Psoas muscle (tissue), 8 donors: Measurements from ENCODE around the gene ITGA3. TPM values are rescaled to one million over a fixed set of nuclear protein-coding genes. Genes with fewer than 3 reads are reported as not detected.

ENCODE experiments used
- ATAC-seq, 4 donors: fragments of 200-7000 bp; cut with Tn5 transposase; one replicate each; pipeline ENCODE4 v1.9.1; 2020; ENCODE audit warnings: moderate library complexity in 3 of 4, mild to moderate bottlenecking in 2 of 4
- DNase-seq, 2 donors: peaks; one replicate each; pipeline ENCODE4 v3.0.0-alpha.2; 2020
- H3K27ac ChIP-seq: fragments of 200-600 bp; one replicate; pipeline ENCODE4 v1.8.0; 2022
- H3K27me3 ChIP-seq, 3 donors: fragments of 200-600 bp in 1 of 3; one replicate each; pipeline versions ENCODE4 v1.6.1 to v1.8.0; 2013 to 2022; ENCODE audit warnings: low read length in 2 of 3, mild to moderate bottlenecking in 2 of 3, moderate library complexity in 1 of 3; ENCODE audit not compliant: insufficient read depth in 3 of 3
- H3K36me3 ChIP-seq, 2 donors: fragments of 200-600 bp in 1 of 2; one replicate each; pipeline versions ENCODE4 v1.6.1 to v1.8.0; 2013 to 2022; ENCODE audit warnings: low read depth in 1 of 2, mild to moderate bottlenecking in 1 of 2, moderate library complexity in 1 of 2; ENCODE audit not compliant: insufficient read depth in 1 of 2
- H3K4me1 ChIP-seq: fragments of 200-600 bp; one replicate; pipeline ENCODE4 v1.8.0; 2022
- H3K4me3 ChIP-seq: fragments of 200-600 bp; one replicate; pipeline ENCODE4 v1.8.0; 2022; ENCODE audit warnings: mild to moderate bottlenecking
- H3K9me3 ChIP-seq: fragments of 200-600 bp; one replicate; pipeline ENCODE4 v1.8.0; 2022
- WGBS, 3 donors: extraction: QIAGEN DNeasy Blood & Tissue Kit; methylation state at CpG; one replicate each; pipeline versions ENCODE4 v1.1.6 to v1.1.7; 2013; 5-methylcytosine and 5-hydroxymethylcytosine counted together
- intact Hi-C, 2 donors: fragments of 100-400 bp; cut with DNase I; formaldehyde crosslinking; loops; one replicate each; pipeline versions ENCODE4 v1.11.0 to v1.14.2; 2022
- polyA plus RNA-seq, 3 donors: library from polyadenylated mRNA; stranded (reverse); fragments of 200-250 nt; gene quantifications; one replicate each; pipeline ENCODE4 v1.2.3, GENCODE V29; 2013
- total RNA-seq, 4 donors: library from RNA; stranded (reverse); fragmentation: NEBNext Ultra II Directional in 2 of 4; extraction: Animal tissue kit (Norgen Biotek cat#: 25700) in 2 of 4; gene quantifications; one replicate each; pipeline versions ENCODE4 v1.2.1 to v1.2.4, GENCODE V29; 2021 to 2023
- TF ChIP-seq, protein P1 (sequence below): fragments of 200-600 bp; IDR thresholded peaks from one replicate; pipeline ENCODE4 v1.8.0; 2022; ENCODE audit warnings: antibody characterized with exemption
- donor health status: healthy with polysubstance abuse.
- donor health status: DM: no; HTN: no; CAD: no; lungs with moderate emphysema.
- donor health status: Bipolar disorder and iron deficiency.
- donor health status: healthy.
- donor health status: DM: yes; HTN: yes; CAD: no.
- donor health status: DM: no; HTN: no; CAD: no.
- donor health status: DM: no; HTN: no; CAD: no.
- donor health status: DM: yes; HTN: yes; CAD: no.

Gene ITGA3
- total and polyA plus RNA-seq, 7 donors = 4.9 to 21.9 (median 10.9) TPM

DNA sequence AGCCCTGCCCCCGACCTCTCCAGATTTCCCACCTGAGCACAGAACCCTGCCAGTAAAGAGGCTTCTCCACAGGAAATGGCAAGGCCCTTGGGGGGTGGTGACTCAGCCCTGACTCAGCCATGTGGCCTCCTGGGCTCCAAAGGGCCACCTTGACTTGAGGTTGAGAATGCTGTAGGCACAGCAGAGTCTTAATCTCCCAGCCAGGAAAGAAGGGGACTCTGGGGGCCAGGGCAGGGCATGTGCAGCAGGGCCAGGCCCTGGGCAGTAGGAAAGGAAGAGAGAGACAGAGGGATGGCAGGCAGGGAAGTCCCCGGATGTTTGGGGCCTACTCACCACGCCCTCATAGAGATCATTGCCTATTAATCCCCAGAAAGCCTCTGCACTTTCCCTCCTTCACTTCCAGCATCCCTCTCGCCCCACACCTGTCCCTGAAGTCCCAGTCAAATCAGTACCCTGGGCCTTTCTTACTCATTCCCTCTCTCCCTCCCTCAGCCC lies 4.8 kb upstream of the ITGA3 start:
- peak in 1 of 2 donors; percentile 49 for DNase-seq

DNA sequence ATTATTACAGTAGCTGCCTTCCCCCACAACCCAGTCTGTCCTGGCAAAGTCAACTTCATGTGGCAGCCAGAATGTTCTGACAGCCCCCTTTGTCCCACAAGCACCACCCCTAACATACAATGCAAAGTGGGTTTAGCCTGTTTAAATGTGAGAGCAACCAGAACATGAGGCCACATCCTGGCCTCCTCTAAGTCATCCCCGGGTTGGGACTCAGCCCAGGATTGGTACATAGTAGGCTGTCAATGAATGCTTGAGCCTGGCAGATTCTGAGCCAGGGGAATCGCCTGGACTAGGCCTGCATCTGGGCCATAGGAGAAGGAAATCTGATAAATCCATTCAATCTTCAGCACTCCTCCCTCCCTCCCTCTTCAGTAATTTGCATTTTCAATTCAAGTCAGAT lies 4.3 kb upstream of the ITGA3 start:
- no peaks in the 10 kb centered on the region for H3K27me3 ChIP-seq
- peak in 1 of 2 donors; percentile 1 for DNase-seq
- no peaks in the 10 kb centered on the region for H3K36me3 ChIP-seq
- intact Hi-C loops = no loop called here
- 69 to 74% (median 71%) methylated on average over 2 of the region's 2 CpGs for WGBS, 3 donors
- no peaks in the 10 kb centered on the region for H3K9me3 ChIP-seq
- no peak overlapping the region for H3K4me3 ChIP-seq
- no peak for ATAC-seq
- TF ChIP-seq, protein P1, sequence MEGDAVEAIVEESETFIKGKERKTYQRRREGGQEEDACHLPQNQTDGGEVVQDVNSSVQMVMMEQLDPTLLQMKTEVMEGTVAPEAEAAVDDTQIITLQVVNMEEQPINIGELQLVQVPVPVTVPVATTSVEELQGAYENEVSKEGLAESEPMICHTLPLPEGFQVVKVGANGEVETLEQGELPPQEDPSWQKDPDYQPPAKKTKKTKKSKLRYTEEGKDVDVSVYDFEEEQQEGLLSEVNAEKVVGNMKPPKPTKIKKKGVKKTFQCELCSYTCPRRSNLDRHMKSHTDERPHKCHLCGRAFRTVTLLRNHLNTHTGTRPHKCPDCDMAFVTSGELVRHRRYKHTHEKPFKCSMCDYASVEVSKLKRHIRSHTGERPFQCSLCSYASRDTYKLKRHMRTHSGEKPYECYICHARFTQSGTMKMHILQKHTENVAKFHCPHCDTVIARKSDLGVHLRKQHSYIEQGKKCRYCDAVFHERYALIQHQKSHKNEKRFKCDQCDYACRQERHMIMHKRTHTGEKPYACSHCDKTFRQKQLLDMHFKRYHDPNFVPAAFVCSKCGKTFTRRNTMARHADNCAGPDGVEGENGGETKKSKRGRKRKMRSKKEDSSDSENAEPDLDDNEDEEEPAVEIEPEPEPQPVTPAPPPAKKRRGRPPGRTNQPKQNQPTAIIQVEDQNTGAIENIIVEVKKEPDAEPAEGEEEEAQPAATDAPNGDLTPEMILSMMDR = no peak
- peaks cover 7% of the 10 kb centered on the region for H3K4me1 ChIP-seq
- H3K27ac ChIP-seq = no peak overlapping the region

More for the DNA sequence above, 4.8 kb upstream of the ITGA3 start:
- H3K4me1 ChIP-seq = peaks cover 4% of the 10 kb centered on the region
- no peak overlapping the region for H3K4me3 ChIP-seq
- ATAC-seq = peak in 3 of 4 donors; percentile 33 to 60 (median 45)
- H3K27me3 ChIP-seq = no peaks in the 10 kb centered on the region
- no peaks in the 10 kb centered on the region for H3K9me3 ChIP-seq
- no peaks in the 10 kb centered on the region for H3K36me3 ChIP-seq
- intact Hi-C loops = no loop called here
- H3K27ac ChIP-seq = no peak overlapping the region
- TF ChIP-seq, protein P1 = no peak
- 79 to 92% (median 84%) methylated on average over 3 to 4 of the region's 4 CpGs for WGBS, 3 donors

DNA sequence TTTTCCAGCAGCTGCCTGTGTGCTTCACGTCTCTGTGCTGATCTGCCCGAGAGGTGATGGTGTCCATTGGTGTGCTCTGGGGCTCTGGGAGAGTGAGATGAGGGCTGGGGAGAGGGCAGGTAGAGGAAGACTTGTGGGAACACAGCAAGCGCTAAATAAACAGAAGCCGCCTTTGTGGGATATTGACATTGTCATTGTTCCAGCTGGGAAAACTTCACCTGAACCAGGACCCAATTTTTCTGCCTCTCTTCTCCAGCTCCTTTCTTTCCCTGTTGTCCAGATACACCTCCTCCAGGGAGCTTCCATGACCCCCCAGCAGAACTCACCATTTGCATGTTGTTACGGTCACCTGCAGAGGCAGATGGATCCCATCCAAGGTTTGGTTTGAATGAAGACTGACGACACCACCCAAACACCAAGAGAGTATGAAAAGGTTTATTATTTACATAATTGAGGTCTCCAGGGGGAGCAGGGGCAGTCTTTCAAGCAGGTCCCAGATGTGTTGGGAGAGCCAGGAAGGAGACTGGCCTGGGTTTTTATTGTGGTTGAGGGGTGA lies 3.6 kb upstream of the ITGA3 start:
- no peaks in the 10 kb centered on the region for H3K36me3 ChIP-seq
- intact Hi-C loops = no loop called here
- ATAC-seq = no peak
- no peaks in the 10 kb centered on the region for H3K27me3 ChIP-seq
- H3K4me1 ChIP-seq = peaks cover 14% of the 10 kb centered on the region
- H3K27ac ChIP-seq = no peak overlapping the region
- peak in 1 of 2 donors; percentile 19 for DNase-seq
- TF ChIP-seq, protein P1 = no peak
- no peaks in the 10 kb centered on the region for H3K9me3 ChIP-seq
- WGBS, 3 donors = 95 to 96% (median 95%) methylated on average over 6 of the region's 6 CpGs
- H3K4me3 ChIP-seq = no peak overlapping the region

DNA sequence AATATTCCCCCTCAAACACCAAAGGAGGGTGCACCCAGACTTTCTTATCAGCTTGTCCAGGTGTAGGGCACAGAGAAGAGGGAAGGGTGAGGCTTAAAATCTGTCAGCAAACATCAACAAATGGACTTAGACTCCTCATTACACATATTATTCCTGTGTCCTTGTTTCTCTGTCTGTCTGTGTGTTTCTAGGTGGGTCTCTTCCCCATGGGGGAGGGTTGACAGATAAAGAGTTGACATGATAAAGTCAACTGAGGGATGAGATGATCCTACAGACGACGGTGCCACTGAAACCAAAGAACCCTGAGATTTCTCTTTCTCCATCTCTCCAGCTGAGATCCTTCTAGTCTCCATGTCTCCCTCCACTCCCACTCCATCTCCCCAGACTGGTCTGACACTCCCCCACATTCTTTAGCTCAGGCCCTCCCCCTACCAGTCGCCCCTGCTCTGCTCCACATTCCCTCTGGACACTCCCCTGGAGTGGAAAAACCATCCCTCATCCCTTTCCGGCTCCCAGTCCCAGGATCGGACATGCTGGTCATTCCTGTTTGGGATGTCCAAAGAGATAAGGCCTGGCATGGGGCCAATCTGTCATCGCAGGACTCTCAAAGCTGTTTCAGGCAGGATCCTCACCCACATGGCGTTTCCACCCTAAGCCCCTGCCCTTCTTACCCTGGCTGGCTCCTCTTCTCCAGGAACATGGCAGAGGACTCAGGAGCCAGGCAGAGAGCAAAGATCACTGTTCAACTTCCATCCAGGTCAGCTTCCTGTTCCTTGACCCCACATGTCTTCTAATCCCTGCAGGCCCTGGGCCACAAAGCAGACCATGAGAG lies 2.9 kb upstream of the ITGA3 start:
- no peak for ATAC-seq
- peak in 1 of 2 donors; percentile 65 for DNase-seq

More for the DNA sequence above, 2.9 kb upstream of the ITGA3 start:
- H3K27me3 ChIP-seq = no peaks in the 10 kb centered on the region
- no peaks in the 10 kb centered on the region for H3K9me3 ChIP-seq
- TF ChIP-seq, protein P1 = no peak
- intact Hi-C loops = no loop called here
- H3K4me1 ChIP-seq = peaks cover 21% of the 10 kb centered on the region
- 73 to 76% (median 75%) methylated on average over 7 of the region's 7 CpGs for WGBS, 3 donors
- no peak overlapping the region for H3K4me3 ChIP-seq
- no peaks in the 10 kb centered on the region for H3K36me3 ChIP-seq
- H3K27ac ChIP-seq = no peak overlapping the region
